ENCODE results near the gene FEN1.

The FEN1 gene

DNA sequence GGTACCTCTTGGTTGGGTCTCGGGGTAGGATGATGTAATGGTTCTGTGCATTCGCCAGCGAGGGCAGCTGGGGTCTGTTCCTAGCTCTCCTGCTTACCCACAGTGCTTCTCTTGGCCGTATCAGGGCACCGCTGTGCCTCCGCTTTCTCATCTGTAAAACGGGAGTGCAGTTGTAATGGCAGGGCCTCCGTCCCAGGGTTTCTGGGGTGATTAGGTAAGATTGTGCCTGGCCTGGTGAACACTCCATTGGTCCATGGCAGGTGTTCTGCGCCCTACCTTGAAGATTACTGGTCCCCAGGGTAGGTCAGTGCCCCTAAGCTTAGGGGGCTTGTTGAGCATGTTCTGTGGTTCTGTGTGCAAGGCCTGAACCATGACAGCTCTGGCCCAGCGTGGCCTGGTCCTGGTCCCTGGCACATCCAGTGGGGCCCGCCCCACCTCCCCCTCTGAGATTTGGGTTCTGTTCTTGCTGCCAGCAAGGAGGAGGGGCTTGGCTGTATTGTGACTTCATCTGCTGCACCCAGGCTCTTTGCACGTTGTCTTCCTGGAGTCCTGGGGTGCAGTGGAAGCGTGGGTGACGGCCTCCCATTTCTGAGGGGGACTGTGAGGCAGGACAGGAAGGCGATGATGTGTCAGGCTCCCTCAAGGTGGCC is 35.4 kb upstream of the FEN1 start:
- DNase-seq = no peak

DNA sequence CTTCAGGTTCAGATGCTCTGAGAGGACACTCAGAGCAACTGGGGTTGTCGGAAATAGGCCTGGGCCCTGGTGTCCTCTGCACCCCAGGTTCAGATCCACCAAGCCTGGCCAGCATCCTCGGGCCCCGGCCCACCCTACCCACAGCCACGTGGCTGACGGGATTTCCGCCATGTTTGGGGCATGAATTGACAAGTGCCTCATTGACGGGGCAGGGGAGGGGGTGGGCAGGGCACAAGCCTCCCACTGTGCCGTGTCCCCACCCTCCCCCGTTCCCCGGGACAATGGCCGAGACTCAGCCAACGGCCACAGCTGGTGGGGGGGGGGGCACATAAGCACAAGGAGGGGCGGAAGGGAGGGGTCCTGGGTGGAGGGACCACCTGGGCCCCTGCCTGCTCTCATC is 31.8 kb upstream of the FEN1 start:
- no peak for DNase-seq

DNA sequence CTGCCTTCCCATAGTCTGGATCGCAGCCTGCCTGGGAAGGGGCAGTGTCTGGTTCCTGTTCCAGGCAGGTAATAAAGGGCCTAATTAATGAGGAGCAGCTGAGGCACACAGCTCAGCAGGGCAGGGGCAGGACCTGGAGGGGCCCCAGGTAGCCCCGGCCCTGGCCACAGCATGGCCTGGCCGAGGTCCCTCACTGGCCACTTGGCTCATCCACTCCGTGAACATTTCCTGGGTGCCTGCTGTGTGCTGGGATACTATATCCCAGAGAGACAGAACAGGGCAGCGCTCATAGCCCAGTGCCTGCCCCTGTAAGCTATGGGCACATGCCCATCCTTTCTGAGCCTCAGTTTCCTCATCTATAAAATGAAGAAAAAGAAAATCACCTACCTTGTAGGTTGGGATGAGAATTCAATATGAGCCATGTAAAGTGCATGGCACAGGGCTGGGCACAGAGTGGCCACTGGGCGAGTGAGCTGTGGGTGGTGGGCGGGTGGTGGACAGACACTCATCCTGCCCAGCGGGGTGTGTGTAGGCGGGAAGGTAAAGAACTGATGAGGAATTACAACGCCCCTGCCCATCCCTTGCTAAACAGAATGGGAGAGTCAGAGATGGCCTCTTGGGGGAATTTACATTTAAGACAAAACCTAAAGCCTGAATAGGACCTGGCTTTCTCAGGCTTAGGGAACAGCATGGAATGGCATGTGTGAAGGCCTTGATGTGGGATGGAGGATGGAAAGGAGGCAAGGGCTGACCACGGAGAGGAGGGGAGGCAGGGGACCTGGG is 31.1 kb upstream of the FEN1 start:
- no peak for DNase-seq

DNA sequence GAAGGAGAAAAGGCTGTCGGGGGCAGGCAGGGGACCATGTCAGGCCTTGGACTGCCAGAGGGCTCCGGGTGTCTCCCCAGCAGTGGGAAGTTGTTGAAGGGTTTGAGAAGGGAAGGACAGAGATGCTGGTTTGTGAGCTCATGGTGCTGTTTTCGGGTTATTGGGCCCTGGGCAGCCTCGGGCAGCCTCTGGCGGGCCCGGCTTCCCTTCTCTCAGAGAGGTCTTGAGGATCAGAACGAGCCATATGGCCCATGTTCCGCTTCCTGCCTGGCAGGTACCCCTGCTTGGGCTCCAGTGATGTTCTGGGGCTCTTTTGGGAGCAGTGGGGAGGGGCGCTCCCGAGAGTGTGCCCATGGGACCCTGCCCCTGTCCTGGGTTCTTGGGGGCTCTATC is 30.5 kb upstream of the FEN1 start:
- DNase-seq = no peak

DNA sequence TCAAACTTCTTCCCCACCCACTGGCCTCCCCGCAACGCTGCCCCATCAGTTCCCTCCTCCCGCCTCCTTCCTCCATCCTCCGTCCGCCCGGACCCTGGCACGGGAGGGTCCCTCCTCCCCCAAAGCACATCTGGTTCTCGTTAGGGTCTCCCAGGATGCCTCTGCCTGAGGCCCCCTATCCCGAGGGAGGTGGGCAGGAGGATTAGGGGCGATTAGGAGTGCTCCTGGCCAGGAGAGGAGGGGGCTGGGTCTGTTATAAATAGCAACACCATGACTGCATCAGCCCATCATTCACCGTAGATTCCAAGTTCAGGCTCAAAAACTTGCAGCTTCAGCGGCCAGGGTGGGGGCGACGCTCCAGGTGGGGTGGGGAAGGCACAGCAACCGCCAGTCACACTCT is 29.9 kb upstream of the FEN1 start:
- DNase-seq = no peak

DNA sequence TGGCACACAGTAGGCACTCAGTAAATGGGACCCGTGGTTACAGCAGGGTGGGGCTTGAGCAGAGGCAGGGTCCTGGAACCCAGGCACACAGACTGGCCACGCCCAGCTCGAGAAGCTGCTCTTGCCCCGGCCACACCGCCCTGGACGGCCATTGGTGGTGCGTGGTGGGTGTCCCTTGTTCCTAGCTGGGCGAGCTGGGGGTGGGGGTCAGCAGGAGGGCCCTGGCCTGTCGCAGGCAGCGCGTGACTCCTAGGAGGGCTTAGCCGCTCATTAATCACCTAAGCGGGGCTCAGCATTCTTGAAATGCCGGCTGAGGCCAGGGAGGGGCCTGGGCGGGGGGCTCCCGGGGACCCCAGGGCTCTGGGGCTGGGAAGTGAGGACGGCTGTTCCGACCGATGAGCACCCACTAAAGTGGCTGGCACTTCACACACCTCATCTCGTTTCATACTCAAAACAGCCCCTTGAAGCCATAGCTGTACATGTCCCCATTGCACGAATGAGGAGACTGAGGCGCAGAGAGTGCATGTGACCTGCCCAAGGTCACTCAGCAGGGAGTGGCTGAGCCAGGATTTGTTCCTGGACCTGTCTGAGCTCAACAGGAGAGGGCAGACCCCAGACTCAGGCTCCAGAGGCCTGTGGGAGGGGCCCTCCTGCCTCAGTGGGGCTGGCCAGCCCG is 28.6 kb upstream of the FEN1 start:
- DNase-seq = no peak

DNA sequence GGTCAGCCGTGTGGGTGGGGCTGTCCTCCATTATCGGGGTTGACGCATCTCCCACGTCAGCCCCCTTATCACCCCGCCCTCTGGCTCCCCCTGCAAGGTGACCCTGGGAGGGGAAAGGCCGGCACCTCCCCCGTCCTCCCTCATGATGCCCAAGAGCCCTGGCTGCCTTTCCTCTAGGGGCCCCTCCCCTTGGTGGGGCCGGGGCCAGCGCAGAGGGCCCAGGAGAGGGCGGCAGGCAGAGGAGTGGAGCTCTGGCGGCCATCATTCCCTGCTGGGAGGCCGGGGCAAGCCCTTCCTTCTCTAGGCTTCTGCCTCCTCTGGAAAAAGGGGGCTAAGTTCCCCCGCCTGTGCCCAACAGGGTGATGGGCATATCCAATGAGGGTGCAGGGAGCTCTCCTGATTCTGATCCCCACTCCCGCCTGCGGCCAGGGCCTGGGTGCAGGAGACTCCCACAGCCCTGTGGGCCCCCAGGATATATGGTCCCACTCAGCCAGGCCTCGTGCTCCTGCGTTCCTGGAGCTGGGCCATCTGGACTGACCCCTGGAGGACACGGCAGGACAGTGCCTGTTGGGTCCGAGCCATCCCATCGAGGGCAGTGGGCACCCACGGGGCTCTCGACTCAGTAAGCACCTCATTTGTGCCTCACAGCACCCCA is 28.0 kb upstream of the FEN1 start:
- no peak for DNase-seq

DNA sequence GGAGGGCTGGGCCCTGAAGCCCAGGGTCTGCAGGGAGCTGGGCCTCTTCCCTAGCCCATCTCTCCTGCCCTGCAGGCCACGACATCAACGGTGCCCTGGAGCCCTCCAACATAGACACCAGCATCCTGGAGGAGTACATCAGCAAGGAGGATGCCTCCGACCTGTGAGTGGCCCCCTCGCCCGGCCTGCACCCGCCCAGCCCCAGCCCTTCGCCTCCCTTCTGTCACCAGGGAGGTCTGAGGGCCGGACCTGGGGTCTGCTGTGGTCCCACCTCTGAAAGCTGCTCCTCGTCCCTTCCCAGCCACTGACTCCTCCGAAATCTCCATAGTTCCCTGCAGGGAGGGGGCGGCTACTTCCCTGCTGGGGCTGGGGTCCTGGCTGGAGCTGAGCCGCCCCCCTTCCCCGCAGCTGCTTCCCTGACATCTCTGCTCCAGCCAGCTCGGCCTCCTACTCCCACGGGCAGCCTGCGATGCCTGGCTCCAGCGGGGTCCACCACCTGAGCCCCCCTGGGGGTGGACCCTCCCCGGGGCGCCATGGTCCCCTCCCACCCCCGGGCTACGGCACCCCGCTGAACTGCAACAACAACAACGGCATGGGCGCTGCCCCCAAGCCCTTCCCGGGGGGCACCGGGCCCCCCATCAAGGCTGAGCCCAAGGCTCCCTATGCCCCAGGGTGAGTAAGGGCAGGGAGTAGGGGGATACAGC is 27.0 kb upstream of the FEN1 start:
- DNase-seq = no peak

DNA sequence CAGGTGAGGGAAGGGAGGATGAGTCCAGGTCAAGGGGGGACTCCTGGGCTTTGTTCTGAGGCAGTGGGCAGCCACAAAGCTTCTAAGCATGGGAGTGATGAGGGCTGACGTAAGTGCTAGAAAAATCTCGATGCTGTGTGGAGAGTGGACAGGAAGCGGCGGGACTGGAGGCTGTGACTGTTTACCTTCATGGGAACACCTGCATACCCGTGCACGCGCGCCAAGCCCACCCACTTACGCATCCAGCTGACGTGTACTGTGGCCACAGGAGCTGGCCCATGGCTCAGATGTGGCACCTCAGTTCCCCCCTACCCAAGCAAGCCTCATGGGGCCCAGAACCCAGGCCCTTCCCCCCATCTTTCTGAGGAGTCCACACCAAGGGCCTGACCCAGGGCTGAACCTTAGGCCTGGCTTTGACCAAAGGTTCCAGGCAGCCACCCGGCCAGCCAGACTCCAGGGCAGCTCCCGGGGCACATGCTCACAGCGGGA is 26.3 kb upstream of the FEN1 start:
- DNase-seq = no peak

DNA sequence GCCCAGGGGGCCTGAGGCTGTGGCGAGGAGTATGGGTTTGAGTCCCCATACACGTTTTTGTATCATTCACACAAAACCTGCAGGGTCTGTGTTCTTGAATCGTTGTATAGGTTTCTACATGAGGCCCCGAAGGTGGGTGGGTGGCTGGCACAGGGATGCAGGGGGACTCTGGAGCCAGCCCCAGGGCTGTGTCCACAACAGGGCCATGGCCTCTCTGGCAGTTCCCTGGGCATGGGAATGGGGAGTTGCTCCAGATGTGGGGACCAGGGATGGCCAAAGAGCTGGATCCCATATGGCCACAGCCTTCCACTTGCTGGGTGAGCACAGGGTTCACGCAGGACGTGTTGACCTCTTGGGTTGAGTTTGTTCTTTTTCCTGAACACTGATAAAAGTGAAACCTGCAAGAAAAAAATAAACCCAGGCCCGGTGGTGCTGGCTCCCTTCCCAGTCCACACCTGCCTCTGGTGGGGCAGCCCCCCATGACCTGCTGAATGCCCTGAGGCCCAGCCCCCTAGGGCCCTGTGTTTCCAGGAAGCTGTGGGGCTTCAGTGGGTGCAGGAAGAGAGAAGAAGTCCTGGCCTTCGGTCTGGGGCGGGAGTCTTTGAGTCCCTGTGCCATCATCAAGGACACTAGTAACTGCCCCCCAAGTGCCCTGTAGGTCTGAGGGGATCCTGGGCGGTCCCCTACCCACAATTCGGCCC is 24.2 kb upstream of the FEN1 start:
- no peak for DNase-seq

DNA sequence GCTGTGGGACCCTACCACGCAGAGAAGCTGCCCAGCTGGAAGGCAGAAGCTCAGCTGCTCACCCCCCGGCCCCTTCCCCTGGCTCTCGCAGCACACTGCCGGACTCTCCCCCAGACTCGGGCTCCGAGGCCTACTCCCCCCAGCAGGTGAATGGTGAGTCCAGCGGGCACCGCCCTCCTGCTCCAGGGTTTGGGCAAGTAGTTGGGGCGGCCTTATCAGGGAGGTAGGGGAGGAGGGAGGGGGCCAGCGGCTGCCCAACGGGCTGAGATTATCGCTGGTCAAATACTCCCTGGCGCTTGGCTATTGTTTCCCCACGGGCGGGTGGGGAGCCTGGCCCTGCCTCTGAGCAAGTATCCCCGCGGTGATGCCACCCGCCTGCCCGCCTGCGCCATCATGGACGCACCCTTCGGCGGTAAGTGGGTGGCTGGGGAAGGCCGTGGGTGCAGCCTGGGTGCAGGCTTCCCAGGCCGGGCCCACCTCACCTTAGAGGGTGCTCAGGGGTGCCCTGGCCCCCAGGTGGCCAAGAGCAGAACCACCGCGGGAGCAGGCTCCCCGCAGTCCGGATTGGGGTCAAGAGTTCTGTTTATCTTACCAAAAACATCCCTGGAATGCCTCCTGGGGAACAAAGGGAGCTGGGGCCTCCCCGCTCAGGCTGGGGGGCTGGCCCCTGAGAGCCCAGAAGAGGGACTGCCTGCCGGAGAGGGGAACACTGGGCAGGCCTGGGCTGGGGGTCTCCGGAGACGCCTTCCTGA is 23.4 kb upstream of the FEN1 start:
- no peak for DNase-seq

DNA sequence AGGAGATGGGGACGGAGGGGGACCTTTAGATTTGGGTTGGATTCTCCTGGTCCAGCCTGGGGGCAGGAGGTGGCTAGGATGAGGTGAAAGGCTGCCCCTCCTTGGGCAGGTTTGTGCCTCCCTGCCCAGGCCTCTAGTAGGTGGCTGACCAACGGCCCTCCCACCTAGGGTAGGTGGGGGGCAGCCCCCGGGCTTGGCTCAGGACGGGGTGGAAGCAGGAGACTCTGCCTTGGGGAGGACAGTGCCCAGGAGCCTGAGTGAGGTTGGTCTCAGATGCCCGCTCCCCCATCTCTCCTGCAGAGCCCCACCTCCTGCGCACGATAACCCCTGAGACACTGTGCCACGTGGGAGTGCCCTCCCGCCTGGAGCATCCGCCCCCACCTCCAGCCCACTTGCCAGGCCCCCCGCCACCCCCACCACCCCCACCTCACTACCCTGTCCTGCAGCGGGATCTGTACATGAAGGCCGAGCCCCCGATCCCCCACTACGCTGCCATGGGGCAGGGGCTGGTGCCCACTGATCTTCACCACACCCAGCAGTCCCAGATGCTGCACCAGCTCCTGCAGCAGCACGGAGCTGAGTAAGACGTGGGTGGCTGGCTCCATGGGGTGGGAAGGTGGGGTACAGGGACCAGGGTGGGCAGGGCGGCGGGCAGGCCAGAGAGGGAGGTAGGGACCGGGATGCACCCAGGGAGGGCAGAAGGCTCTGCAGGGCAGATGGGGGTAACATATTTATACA is 22.6 kb upstream of the FEN1 start:
- DNase-seq = no peak

DNA sequence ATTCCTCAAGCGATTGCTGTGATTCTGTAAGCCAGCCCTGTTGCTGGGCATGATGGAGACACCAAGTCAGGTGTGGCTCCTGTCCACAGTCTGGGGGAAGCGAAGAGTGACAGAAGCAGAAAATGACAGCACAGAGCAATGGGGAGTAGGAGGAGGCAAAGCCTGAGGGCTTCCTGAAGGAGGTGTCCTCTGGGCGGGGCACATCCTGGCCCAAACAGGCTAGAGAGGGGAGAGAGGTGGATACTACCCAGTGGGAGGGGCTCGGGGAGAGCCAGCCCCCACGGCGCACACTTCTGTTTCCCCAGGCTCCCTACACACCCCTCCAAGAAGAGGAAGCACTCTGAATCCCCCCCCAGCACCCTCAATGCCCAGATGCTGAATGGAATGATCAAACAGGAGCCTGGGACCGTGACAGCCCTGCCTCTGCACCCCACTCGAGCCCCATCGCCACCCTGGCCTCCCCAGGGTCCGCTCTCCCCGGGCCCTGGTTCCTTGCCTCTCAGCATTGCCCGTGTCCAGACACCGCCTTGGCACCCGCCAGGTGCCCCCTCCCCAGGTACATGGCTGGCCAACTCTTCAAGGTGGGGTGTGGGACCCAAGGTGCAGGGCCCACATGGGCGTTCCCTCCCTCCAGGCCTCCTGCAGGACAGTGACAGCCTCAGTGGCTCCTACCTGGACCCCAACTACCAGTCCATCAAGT is 21.4 kb upstream of the FEN1 start:
- DNase-seq = no peak

DNA sequence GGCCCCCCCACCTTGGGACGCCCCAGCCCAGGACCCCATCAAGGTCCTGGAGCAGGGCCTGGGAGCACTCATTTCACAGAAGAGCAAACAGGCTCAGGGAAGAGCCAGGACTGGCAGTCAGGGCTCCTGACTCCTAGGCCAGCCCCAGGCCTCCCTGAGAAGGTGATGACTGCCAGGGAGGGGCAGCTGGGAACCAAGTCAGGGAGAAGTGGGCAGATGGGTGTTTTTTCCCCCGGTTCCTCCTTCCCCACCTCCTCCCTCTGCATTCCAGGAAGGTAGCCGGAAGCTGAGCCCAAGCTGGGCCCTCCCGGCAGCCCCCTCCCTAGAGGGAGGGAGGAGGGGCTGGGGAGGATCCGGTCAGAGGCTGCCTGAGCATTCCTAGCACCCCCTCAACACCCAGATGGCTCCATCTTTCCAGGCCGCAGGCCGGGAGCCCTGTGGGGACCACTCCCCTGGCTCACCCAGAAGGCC is 20.7 kb upstream of the FEN1 start:
- DNase-seq = no peak

DNA sequence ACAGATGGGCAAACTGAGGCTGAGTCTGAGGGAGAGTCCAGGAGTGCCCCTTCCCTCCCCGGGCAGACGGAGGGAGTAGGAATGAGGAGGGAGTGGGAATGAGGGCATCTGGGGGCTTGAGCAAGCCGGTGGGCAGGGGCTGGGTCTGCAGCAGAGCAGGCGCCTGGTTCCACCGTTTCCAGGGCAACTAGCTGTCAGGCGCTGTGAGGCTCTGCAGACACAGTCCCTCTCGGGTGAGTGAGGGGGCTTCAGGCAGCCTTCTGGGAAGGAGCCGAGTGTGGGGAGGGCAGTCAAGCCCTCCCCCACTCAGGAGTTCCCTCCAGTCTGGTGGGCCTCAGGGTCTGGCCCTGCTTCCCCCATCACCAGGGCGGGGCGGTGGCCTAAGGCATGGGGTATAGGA is 19.4 kb upstream of the FEN1 start:
- no peak for DNase-seq

DNA sequence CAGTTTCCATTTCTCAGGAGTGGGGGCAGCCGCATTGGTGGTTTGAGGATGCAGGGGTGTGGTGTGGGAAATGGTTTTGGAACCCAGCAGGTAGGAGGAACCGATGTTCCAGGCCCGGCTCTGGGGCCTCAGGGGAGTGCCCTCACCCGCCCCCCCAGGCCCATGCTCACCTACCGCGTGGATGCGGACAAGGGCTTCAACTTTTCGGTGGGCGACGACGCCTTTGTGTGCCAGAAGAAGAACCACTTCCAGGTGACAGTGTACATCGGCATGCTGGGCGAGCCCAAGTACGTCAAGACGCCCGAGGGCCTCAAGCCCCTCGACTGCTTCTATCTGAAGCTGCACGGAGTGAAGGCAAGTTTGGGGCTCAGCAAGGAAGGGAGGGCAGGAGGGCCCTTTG is 18.9 kb upstream of the FEN1 start:
- DNase-seq = no peak

DNA sequence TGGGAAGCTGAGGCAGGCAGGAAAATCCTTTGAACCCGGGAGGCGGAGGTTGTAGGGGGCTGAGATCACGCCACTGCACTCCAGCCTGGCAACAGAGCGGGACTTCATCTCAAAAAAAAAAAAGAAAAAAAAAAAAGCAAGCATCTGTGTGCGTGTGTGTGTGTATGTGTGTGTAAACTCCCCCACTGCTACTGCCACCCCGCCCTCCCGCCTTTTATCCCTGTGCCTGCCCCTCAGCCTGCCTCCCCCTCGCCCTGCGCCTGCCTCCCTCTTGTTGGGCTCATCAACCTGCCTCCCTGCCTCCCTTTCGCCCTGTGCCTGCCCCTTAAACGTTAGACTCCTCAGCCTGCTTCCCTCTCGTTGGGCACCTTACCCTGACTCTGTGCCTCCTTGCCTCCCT is 18.3 kb upstream of the FEN1 start:
- no peak for DNase-seq

DNA sequence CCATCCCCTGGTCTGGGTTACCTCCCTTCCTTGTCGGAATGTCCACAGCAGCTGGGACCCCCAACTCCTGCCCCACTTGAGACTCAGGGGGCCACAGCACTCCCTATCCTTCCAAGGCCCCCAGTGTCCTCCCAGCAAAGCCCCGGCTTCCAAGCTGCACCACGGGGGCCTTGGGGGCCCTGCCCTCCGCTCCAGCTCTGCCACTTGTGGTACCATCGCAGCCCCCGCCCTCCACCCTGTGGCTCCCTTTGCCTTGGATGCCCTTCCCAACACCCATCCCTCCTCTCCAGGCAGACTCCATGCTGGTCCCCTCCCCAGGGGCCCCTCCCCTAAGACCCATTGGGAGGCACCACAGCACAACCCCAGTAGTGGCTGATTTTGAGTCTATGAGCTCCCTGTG is 17.6 kb upstream of the FEN1 start:
- DNase-seq = no peak

DNA sequence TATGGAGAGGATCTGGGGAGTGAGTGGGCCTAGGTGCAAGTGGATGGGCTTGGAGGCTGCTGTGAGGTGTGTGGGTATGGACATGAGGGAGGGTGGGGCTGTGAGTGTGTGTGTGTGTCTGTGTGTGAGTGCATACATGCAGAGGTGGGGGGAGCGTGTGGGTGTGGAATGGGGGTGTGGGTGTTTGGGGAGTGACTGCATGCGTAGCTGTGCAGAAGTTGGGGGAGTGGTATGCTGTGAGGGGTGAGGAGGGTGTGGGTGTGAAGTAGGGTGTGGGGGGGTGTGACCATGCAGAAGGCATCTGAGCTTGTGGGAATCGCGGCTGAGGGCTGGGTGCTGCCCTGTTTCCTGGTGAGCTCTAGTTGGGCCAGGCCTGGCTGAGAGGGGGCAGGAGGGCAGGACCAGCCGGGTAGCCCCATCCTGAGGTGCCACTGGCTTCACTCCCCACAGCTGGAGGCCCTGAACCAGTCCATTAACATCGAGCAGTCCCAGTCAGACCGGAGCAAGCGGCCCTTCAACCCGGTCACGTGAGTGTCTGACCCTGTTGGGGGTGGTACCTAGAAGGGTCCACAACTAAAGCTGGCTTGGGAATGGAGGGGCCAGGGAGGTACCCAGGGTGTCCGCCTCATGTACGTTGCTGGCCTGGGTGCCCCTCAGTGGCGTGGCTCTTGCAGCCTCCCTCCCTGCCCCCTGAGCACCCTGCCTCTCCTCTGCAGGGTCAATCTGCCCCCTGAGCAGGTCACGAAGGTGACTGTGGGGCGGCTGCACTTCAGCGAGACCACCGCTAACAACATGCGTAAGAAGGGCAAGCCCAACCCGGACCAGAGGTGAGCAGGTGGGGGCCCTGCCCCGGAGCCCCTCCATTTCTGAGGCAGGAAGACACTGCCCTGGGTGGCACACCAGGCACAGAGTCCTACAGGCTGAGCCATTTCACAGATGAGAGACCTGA is 16.8 kb upstream of the FEN1 start:
- no peak for DNase-seq

All from T-helper 9 cell (primary cell).